ENCODE measurements around the gene NR2F6. TPM values are rescaled to one million over a fixed set of nuclear protein-coding genes. Genes with fewer than 3 reads are reported as not detected.
"Not testable (repeated sequence)": the region's sequence is repeated elsewhere in the genome, so short reads cannot be mapped to it uniquely, and the experiment has no call there.

The NR2F6 gene
- total RNA-seq, 1 experiment from 2014 or later, result 60.0 TPM

DNA sequence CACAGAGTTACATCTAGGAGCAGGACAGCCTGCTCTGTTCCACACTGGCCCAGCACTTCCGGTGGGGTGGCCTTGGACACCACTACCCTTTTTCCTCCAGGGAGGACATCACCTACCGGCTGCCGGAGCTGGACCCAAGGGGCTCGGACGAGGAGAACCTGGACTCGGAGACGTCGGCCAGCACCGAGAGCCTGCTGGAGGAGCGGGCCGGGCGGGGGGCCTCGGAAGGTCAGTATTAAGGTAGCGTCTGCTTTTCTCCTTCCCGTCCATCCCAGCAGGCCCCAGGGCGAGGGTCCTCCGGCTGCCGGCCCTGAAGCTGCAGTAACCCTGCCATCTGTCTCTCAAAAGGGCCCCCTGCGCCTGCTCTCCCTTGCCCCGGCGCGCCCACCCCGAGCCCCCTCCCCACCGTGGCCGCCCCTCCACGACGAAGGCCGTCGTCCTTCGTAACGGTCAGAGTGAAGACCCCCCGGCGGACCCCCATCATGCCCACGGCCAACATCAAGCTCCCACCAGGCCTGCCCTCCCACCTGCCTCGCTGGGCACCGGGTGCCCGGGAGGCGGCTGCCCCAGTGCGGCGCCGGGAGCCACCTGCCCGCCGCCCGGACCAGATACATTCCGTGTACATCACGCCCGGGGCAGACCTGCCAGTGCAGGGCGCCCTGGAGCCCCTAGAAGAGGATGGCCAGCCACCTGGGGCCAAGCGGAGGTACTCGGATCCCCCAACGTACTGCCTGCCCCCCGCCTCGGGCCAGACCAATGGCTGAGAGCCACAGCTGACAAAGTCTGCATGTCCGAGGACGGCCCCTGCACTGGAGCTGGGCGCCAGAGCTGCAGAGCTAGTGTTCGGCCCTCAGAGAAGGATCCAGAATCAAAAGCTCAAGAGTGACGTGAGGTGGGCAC, 33.9 kb downstream of the NR2F6 start:
- no peak for DNase-seq (ENCODE audit: low read depth)

GRCh38 chr19:17210296-17210695, 35.4 kb downstream of the NR2F6 start:
- peak; percentile 50 for DNase-seq (ENCODE audit: low read depth)

GRCh38 chr19:17209126-17210036, 36.3 kb downstream of the NR2F6 start:
- peak; percentile 43 for DNase-seq (ENCODE audit: low read depth)

DNA sequence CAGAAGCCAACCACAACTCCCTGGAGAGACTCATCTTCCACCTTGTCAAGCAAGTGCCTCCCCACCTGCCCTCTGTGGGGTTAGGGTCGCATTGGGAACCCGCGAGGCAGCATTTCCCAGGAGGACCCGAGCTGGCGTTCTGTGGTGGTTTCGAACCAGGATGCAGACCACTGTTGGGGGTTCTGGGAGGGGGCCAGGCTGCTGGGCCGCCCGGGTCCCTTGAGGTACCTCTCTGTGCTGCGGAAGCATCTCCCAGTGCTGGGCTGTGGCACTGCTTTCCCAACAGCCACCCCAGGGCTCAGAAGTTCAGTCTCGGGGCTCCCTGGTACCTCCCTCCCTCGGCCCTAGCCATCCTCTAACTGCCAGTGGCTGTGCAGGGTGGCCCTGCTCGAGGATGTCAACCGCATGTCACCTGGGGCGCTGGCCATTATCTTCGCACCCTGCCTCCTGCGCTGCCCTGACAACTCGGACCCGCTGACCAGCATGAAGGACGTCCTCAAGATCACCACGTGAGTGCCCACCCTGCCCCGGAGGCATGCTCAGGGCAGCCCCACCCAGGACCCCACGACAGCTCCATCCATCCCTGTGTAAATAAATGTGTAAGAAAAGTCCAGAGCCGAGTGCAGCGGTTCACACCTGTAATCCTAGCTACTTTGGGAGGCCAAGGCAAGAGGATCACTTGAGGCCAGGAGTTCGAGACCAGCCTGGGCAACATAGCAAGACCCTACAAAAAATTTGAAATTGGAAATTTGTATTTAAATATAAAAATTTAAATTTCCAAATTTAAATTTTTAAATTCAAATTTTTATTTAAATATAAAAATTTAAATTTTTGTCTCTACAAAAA, 38.8 kb downstream of the NR2F6 start:
- no peak for DNase-seq (ENCODE audit: low read depth)

DNA sequence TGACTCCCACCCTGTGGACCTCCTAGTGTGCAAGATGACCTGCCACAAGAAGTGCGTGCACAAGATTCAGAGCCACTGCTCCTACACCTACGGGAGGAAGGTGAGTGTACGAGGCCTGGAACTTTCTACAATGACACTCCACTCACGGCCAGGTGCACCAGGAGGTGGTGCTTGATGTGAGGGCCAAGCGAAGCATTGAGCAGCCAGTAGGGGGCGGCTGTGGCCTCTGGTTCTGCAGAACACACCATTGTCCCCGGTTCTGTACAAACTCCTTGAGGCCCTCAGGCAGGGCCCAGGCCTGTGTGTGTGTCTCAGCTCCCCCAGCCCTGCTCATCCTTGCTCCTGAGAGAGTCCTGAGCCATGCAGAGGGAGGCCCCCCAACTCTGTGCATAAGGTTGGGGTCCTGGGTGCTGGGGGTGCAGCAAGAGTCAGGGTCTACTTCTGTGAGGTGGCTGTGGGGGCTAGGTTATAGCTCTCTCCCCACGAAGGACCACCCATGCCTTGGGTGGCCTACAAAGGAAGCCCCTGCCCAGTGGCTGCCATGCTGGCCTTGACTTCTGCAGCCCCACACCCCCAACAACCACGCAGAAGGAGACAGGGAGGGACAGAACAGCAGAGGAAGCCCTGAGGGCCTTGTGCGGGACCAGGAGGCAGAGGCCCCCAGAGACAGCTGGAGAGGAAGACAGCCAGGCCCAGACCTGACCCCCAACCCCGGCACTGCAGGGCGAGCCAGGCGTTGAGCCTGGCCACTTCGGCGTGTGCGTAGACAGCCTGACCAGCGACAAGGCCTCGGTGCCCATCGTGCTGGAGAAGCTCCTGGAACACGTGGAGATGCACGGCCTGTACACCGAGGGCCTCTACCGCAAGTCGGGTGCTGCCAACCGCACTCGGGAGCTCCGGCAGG, 40.2 kb downstream of the NR2F6 start:
- peak; percentile 34 for DNase-seq (ENCODE audit: low read depth)

DNA sequence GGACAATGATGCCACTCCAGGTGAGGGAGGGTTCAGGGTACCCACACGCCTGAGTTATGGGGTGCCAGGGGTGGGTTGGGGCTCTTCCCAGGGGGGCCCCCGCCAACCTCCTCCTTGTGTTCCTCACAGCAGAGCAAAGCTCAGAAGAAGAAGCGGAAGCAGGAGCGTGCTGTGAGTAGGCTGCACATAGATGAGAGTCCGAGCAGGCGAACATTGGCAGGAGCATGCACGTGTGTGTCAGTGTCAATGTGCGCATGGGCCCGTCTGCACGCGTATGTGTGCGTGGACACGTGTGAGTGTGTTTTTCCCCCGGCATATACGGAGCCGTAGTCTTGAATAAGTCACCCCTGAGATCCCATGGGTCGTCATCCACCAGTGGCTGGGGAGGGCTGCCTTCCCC, 43.0 kb downstream of the NR2F6 start:
- DNase-seq (ENCODE audit: low read depth), result no peak

DNA sequence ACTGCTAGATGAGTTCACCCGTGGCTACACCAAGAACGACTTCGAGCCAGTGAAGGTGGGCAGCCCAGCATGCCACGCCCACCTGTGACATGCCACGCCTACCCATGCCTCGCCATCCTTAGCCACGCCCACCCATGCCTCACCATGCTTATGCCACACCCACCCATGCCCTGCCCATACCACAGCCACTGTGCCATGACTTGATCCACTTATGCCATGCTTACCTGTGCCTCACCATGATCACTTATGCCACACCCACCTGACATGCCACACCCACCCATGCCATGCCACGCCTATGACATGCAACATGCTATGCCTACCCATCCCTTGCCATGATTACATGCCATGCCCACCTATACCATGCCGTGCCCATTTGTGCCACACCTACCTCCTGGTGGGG, 43.5 kb downstream of the NR2F6 start:
- DNase-seq (ENCODE audit: low read depth), result no peak

GRCh38 chr19:17200408-17201079, 45.2 kb downstream of the NR2F6 start:
- no peak for DNase-seq (ENCODE audit: low read depth)

- no peak for DNase-seq (ENCODE audit: low read depth)
These were observed 48.1 kb downstream of the NR2F6 start for GRCh38 chr19:17197666-17198065.

DNA sequence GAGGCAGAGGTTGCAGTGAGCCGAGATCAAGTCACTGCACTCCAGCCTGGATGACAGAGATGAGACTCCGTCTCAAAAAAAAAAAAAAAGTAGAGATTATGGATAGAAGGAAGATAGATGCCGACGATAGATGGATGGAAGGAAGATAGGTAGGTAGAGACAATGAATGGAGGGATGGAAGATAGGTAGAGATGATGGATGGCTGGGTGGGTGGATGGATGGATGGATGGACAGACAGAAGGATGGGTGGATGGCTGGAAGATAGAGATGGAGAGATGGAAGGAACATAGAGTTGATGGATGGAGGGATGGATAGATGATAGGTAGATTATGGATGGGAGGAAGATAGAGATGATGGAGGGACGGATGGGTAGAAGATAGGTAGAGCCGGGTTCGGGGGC, 49.1 kb downstream of the NR2F6 start:
- no peak for DNase-seq (ENCODE audit: low read depth)

DNA sequence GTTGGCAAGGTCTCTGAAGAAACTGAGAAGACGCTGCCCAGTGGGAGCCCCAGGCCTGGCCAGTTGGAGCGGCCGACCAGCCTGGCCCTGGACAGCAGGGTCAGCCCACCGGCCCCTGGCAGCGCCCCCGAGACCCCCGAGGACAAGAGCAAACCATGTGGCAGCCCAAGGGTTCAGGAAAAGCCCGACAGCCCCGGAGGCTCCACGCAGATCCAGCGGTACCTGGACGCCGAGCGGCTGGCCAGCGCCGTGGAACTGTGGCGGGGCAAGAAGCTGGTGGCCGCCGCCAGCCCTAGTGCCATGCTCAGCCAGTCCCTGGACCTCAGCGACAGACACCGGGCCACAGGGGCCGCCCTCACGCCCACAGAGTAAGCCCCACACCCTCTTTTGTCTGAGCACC, 50.6 kb downstream of the NR2F6 start:
- DNase-seq (ENCODE audit: low read depth), result no peak

GRCh38 chr19:17194608-17195007, 51.1 kb downstream of the NR2F6 start:
- DNase-seq (ENCODE audit: low read depth), result no peak

GRCh38 chr19:17192751-17193150, 53.0 kb downstream of the NR2F6 start:
- DNase-seq (ENCODE audit: low read depth), result no peak

- not testable (repeated sequence) for DNase-seq (ENCODE audit: low read depth)
These were observed 54.0 kb downstream of the NR2F6 start for GRCh38 chr19:17191736-17192135.

- DNase-seq (ENCODE audit: low read depth), result no peak
These were observed 60.1 kb downstream of the NR2F6 start for GRCh38 chr19:17185590-17185989.

DNA sequence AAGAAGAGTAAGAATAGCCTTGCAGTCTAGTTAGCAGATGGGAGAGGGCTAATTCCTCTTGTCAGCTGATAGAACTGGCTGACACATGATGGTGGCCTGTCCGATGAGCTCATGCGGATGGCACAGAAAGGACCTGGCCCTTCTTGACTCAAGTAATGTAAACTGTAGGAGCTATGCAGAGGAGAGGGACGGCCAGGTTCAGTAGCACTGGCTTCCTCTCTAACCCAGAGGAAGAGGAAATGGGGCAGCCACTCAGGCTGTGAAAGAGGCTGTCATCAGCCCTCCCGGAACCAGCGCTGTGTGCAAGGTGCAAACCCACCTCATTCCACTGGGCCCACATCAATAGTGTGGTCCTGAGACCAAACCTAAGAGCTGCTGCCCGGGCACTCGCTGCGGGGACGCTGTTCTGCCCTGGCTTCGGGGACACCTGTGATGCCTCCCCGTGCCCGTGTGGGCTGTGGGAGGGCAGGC, 61.3 kb downstream of the NR2F6 start:
- DNase-seq (ENCODE audit: low read depth), result no peak

DNA sequence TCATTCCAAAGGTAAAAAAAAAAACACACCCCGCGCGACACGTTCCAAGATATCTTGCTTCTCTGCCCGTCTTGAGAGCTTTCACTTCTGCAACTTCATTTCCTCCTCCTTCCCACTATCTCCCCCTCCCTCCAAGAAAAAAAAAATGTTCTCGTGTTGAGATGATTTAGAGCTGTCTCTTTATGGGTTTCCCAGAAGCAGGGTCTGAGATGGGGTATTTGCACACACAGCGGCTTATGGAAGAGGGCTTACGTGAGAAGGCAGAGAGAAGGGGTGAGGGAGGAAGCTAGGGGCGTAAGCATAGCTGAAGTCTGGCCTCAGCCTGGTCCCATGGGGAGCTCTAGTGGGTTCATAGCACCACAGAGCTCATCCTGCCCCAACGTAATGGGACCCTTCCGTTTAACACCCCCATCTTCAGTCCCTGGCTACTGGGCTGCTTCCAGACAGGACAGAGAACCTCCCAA, 61.8 kb downstream of the NR2F6 start:
- DNase-seq (ENCODE audit: low read depth), result no peak

DNA sequence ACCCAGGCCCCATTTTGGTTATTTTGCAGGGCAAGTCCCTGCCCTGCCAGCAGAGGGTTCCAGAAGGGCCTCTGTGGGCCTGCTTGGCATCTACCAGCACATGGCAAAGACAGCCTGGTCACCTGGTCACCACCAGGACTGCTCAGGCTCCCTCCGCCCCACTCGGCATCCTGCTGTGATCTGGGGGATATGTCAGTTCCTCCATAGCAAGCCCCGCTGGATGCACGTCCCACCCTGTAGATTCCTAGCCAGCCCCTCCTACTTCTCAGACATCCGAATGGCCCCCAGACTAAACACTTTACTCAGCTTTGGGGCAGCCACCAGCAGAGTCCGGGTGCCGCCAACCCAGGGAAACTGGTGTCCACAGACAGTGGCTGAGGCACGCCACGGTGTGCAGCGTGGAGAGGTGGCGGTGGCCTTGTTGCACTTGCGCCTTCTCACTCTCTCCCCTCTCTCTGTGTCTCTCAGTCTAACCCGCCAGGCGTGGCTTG, 62.4 kb downstream of the NR2F6 start:
- no peak for DNase-seq (ENCODE audit: low read depth)

Data from LHCN-M2 (cell line).